ENCODE results near the gene ZBTB7C. TPM values are rescaled to one million over a fixed set of nuclear protein-coding genes. Genes with fewer than 3 reads are reported as not detected.

ZBTB7C gene
- total and polyA plus RNA-seq, 4 donors, result 3.2 to 10.9 (median 3.7) TPM

DNA sequence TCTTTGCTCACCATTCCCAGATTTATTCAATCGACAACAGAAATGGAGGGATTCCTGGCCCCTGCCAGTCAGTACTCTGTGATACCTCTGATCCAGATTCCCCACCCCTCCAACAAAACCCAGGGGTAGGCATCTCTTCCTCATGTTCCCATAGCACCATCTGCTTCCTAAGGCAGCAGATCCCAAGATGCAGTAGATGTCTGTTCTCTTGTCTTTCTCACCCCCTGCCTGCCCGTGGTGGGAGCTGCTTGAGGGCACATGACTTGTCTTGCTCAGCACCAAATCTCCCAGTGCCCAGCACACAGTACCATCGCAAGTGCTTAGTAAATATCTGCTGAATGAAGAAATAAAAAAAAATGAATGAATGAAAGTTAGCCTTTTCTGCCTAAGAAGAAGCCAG is 98.2 kb downstream of the ZBTB7C start:
- Histone ChIP-seq H3K36me3 (ENCODE audit: control insufficient read depth in 4 of 4, insufficient read depth in 4 of 4, low read length in 4 of 4) (no peaks in the 10 kb centered on the region), H3K4me1 (ENCODE audit: control insufficient read depth in 5 of 5, insufficient read depth in 5 of 5, low read length in 5 of 5) (peaks cover 0 to 5% (median 4%) of the 10 kb centered on the region in 5 donors), H3K27me3 (ENCODE audit: control insufficient read depth in 3 of 3, insufficient read depth in 3 of 3, low read length in 2 of 3) (no peaks in the 10 kb centered on the region), H3K9me3 (ENCODE audit: control insufficient read depth in 4 of 4, insufficient read depth in 3 of 4, low read length in 3 of 4) (no peaks in the 10 kb centered on the region), H3K9ac (ENCODE audit: insufficient read depth in 1 of 2, low read length in 2 of 2) (no peak overlapping the region), H3K27ac (ENCODE audit: low read depth in 1 of 2, low read length in 1 of 2) (no peak overlapping the region), H3K4me3 (no peak overlapping the region)
- 86 to 90% methylated on average over 3 of the region's 3 CpGs for WGBS, 2 donors
- TF ChIP-seq, protein P1, sequence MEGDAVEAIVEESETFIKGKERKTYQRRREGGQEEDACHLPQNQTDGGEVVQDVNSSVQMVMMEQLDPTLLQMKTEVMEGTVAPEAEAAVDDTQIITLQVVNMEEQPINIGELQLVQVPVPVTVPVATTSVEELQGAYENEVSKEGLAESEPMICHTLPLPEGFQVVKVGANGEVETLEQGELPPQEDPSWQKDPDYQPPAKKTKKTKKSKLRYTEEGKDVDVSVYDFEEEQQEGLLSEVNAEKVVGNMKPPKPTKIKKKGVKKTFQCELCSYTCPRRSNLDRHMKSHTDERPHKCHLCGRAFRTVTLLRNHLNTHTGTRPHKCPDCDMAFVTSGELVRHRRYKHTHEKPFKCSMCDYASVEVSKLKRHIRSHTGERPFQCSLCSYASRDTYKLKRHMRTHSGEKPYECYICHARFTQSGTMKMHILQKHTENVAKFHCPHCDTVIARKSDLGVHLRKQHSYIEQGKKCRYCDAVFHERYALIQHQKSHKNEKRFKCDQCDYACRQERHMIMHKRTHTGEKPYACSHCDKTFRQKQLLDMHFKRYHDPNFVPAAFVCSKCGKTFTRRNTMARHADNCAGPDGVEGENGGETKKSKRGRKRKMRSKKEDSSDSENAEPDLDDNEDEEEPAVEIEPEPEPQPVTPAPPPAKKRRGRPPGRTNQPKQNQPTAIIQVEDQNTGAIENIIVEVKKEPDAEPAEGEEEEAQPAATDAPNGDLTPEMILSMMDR (IDR thresholded peaks at IDR 0.05; ENCODE audit: control extremely low read depth, extremely low read depth), result no peak
- DNase-seq, result no peak
- no peak for ATAC-seq (ENCODE audit: insufficient read depth, low FRiP score)

DNA sequence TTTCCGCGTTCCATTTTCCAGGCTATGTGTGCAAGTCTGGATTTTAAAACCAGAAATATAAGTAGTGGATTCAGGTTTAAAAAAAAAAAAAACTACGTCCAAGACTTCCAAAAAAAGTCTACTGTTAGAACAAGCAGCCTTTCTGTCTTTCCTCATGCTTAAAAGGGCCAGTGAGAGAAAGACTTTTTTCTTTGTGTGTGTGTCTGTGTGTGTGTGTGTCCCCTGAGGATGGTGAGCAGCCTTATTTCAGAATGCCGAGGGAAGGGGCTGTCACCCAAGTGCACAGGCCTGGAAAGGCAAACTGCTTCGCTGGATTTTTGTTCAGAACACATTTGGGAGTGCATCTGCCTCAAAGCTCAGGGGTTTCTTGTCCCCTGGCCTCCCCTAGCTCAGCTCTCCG is 98.8 kb downstream of the ZBTB7C start:
- no peak for ATAC-seq (ENCODE audit: insufficient read depth, low FRiP score)
- Histone ChIP-seq H3K36me3 (ENCODE audit: control insufficient read depth in 4 of 4, insufficient read depth in 4 of 4, low read length in 4 of 4) (no peaks in the 10 kb centered on the region), H3K9me3 (ENCODE audit: control insufficient read depth in 4 of 4, insufficient read depth in 3 of 4, low read length in 3 of 4) (no peaks in the 10 kb centered on the region)

DNA sequence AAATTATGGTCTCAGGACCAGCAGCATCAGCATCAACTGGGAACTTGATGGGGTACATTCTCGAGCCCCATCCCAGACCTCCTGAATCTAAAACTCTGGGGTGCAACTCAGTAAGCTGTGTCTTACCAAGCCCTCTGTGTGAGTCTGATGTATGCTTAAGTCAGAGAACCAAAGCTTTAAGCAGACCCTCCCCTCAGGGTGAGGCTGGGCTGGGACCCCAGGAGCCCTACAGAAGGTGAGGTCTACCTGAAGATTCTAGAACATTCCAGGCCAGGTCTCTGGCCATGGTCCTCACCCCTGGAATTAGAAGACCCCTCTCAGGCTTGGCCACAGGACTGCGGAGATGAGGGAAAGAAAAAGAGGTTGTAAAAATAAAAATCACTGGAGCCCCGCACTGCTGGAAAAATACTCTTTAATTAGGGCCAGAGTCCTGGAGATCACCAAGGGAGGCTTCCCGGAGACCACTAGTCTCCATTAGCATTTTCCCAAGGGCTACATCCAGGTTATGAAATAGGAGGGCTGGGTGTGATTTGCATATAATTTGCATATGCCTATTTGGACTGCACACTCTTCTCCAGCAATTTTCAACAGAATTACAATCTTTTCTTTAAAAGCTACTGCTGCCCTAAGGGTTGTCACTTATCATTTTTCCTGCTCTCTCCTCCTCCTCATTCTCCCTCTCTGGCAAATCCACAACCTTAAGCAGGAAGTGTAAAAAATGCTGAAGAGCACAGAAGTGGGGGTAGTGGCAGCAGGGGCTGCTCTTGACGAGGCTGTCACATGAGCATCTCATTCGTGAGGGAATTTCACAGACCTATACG is 100.2 kb downstream of the ZBTB7C start:
- no peaks in the 10 kb centered on the region for H3K36me3 ChIP-seq (ENCODE audit: control insufficient read depth in 4 of 4, insufficient read depth in 4 of 4, low read length in 4 of 4)
- H3K27me3 ChIP-seq (ENCODE audit: control insufficient read depth in 3 of 3, insufficient read depth in 3 of 3, low read length in 2 of 3), result no peaks in the 10 kb centered on the region
- H3K9me3 ChIP-seq (ENCODE audit: control insufficient read depth in 4 of 4, insufficient read depth in 3 of 4, low read length in 3 of 4), result no peaks in the 10 kb centered on the region
- no peak overlapping the region for H3K9ac ChIP-seq (ENCODE audit: insufficient read depth in 1 of 2, low read length in 2 of 2)
- TF ChIP-seq, protein P1 (IDR thresholded peaks at IDR 0.05; ENCODE audit: control extremely low read depth, extremely low read depth), result no peak
- no peak for DNase-seq
- H3K4me3 ChIP-seq, result no peak overlapping the region
- peaks cover 0 to 10% (median 4%) of the 10 kb centered on the region in 5 donors for H3K4me1 ChIP-seq (ENCODE audit: control insufficient read depth in 5 of 5, insufficient read depth in 5 of 5, low read length in 5 of 5)
- no peak overlapping the region for H3K27ac ChIP-seq (ENCODE audit: low read depth in 1 of 2, low read length in 1 of 2)
- WGBS, 2 donors, result 63 to 75% methylated on average over 7 of the region's 7 CpGs
- no peak for ATAC-seq (ENCODE audit: insufficient read depth, low FRiP score)

More for the DNA sequence above, 98.8 kb downstream of the ZBTB7C start:
- no peaks in the 10 kb centered on the region for H3K27me3 ChIP-seq (ENCODE audit: control insufficient read depth in 3 of 3, insufficient read depth in 3 of 3, low read length in 2 of 3)
- no peak overlapping the region for H3K9ac ChIP-seq (ENCODE audit: insufficient read depth in 1 of 2, low read length in 2 of 2)
- no peak for DNase-seq
- peaks cover 0 to 5% (median 4%) of the 10 kb centered on the region in 5 donors for H3K4me1 ChIP-seq (ENCODE audit: control insufficient read depth in 5 of 5, insufficient read depth in 5 of 5, low read length in 5 of 5)
- no peak overlapping the region for H3K4me3 ChIP-seq
- WGBS, 2 donors, result 84 to 91% methylated on average over 6 of the region's 6 CpGs
- TF ChIP-seq, protein P1 (IDR thresholded peaks at IDR 0.05; ENCODE audit: control extremely low read depth, extremely low read depth), result no peak
- no peak overlapping the region for H3K27ac ChIP-seq (ENCODE audit: low read depth in 1 of 2, low read length in 1 of 2)

All from lung (tissue), 12 donors.